HEK293T (cell line): ENCODE results near the gene SOX21.

ENCODE experiments used
- ARNT ChIP-seq: fragments of 450-650 bp; IDR thresholded peaks from 2 replicates; pipeline ENCODE4 v1.6.1; 2017; ENCODE audit warnings: mild to moderate bottlenecking
- BHLHE40 ChIP-seq: fragments of 450-650 bp; IDR thresholded peaks from 2 replicates; pipeline ENCODE4 v1.6.1; 2016; ENCODE audit warnings: mild to moderate bottlenecking, moderate library complexity, borderline replicate concordance
- CTBP1 ChIP-seq: fragments of 450-650 bp; IDR thresholded peaks from 2 replicates; pipeline ENCODE4 v1.6.1; 2016; ENCODE audit warnings: borderline replicate concordance
- ELF4 ChIP-seq: fragments of 450-650 bp; IDR thresholded peaks from 2 replicates; pipeline ENCODE4 v1.6.1; 2017; ENCODE audit warnings: antibody characterized with exemption
- FOXM1 ChIP-seq: fragments of 450-650 bp; IDR thresholded peaks from 2 replicates; pipeline ENCODE4 v1.6.1; 2017; ENCODE audit warnings: mild to moderate bottlenecking, borderline replicate concordance
- HDGF ChIP-seq: fragments of 450-650 bp; IDR thresholded peaks from 2 replicates; pipeline ENCODE4 v1.6.1; 2017; ENCODE audit warnings: antibody characterized with exemption, borderline replicate concordance
- LEF1 ChIP-seq: fragments of 450-650 bp; IDR thresholded peaks from 2 replicates; pipeline ENCODE4 v1.6.1; 2017; ENCODE audit warnings: mild to moderate bottlenecking, borderline replicate concordance
- NFRKB ChIP-seq: fragments of 450-650 bp; IDR thresholded peaks from 2 replicates; pipeline ENCODE4 v1.6.1; 2016; ENCODE audit warnings: mild to moderate bottlenecking, moderate library complexity
- PKNOX1 ChIP-seq: fragments of 450-650 bp; IDR thresholded peaks from 2 replicates; pipeline ENCODE4 v1.6.1; 2016
- SP1 ChIP-seq: fragments of 450-650 bp; IDR thresholded peaks from 2 replicates; pipeline ENCODE4 v1.6.1; 2017
- SUZ12 ChIP-seq: fragments of 450-650 bp; IDR thresholded peaks from 2 replicates; pipeline ENCODE4 v1.6.1; 2016; ENCODE audit warnings: mild to moderate bottlenecking
- TARDBP ChIP-seq: fragments of 450-650 bp; IDR thresholded peaks from 2 replicates; pipeline ENCODE4 v1.6.1; 2016
- ZNF384 ChIP-seq: fragments of 450-650 bp; IDR thresholded peaks from 2 replicates; pipeline ENCODE4 v1.6.1; 2016

GRCh38 chr13:94664889-94665288, 47.5 kb downstream of the SOX21 start:
- TF ChIP-seq SP1 (no peak), PKNOX1 (no peak), TARDBP (no peak), BHLHE40 (no peak), CTBP1 (no peak), ELF4 (no peak), ZNF384 (no peak), ARNT (no peak), FOXM1 (no peak), NFRKB (no peak), HDGF (no peak), SUZ12 (no peak), LEF1 (no peak)
